Amniotic stem cell (primary cell): ENCODE data around the gene CBARP.

Experiments used
- DNase-seq: peaks from one replicate; lab custom pipeline; 2025; lab: John Stamatoyannopoulos, UW

The CBARP gene

DNA sequence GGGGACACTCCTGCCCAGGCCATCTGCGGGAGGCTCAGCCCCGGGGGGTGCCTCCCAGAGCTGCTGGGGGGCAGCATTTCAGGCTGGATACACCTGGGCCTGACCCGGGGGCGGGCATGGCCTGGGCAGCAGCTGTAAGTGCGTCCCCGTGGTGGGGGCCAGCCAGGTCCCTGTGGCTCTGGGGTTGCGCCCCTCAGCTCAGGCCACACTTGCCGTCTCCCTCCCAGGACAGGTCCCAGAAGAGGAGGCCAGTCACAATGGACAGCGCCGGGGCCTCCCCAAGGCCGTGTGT lies 11.6 kb downstream of the CBARP start:
- DNase-seq, result no peak

DNA sequence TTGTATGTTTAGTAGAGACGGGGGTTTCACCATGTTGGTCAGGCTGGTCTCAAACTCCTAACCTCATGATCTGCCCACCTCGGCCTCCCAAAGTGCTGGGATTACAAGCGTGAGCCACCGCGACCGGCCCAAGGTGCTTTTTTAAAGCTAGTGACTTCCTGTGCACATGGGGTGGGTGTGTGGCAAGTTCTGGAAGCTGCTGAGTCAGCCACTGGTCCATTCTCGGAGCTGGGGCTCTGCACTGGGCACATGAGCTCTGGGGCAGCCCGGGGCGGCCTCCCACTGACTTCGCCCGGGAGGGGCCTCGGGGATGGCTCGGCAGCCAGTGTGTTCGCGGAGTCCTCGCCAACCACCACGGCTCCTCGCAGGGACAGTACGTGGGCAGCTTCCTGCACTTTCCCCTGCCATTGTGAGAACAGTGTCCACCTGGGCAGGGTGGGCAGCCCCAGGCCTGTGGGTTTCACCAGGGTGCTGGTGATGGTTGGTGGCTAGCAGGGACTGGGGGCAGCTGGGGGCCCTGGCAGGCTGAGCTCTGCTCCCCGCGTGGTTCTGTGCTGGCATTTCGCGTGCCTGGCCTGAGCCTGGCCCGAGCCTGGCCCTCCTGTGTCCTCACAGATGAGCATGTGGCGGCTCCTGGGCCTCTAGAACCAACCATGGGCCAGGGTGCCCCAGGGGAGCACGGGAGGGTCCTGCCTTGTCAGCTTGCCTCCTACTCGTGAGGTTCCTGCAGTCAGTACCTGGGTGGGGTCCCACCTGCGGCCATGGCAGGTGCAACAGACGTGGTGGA lies 12.2 kb downstream of the CBARP start:
- DNase-seq, result no peak

DNA sequence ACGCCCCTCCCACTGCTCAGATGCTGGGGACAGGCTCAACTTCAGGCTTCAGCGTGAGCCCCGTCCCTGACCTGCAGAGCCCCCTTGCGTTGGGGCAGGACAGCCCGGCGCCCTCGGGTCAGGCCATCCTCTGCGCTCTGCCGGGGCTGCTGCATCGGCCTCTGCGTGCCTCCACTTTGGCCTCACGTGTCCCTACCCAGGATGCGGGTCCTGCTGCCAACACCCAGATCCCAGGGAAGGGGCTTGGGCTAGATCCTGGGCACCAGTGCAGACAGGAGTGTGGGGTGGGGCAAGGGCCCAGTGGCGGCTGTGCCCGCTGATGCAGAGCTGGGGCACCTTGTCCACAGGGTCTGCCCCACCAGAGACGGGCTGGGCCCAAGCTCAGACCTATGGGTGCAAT lies 13.0 kb downstream of the CBARP start:
- no peak for DNase-seq

DNA sequence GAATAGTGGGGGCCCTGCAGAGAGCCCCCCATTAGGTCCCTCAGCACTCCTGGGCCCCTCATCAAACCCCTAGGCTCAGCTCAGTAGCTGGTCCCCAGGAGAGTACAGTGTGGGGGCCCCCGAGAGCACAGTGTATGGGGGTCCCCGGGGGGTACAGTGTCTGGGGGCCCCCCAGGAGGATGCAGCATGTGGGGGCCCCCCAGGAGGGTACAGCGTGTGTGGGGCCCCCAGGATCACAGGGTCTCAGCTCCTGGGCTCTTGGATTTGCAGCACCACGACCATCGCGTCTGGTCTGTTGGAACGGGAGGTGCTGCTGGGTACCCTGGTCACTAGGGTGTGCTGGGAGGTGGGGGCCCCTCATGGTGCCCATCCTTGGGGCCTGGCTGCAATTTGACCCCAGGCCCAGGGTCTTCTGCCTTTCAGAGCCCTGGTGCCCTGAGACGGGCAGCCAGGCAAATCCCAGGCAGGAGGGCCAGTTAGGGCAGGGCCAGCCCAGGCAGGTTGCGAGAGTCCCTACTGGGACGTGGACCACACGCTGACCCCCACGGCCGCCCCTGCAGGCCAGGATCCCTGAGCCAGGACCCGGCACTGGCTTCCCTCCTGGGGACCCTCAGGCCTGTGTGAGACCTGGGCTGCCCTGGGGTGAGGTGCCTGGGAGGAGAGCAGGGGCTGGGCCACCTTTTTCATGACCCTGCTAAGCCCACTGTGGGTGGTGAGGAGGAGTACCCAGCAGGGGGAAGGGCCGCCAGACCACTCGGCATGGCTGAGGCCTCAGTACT lies 13.6 kb downstream of the CBARP start:
- no peak for DNase-seq

DNA sequence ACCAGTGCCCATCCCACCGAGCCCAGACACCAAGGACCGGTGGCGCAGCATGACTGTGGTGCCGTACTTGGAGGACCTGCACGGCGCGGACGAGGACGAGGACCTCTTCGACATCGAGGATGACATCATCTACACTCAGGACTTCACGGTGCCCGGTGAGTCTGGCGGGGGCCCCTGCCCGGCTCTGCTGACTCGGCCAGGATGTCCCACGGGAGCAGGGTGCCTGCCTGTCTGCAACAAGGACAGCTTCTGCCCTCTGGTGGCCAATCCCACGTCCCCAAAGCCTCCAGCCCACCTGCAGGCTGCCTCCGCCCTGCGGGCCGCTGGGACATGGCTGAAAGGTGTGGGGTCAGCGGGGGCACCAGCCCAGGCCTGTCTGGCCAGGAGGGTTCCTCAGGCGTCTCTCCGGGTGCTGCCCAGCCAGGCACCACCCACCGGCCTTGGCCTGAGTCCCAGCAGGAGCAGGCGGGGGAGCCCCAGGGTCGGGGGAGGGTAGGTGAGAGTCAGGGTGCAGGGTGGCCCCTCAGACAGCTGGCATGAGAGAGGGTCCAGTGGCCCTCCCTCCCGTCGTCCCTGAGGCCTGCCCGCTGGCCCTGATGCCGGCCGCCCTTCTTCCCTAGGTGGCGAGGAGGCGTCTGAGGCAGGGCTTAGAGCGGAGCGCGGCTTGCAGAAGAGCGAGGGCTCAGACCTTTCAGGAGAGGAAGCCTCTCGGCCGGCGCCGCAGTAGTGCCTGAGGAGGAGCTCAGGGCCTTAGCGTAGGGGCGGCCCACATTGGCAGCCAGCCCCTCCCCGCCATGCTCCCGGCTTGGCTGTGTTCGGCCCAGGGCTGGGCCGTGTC lies 14.6 kb downstream of the CBARP start:
- DNase-seq, result no peak

DNA sequence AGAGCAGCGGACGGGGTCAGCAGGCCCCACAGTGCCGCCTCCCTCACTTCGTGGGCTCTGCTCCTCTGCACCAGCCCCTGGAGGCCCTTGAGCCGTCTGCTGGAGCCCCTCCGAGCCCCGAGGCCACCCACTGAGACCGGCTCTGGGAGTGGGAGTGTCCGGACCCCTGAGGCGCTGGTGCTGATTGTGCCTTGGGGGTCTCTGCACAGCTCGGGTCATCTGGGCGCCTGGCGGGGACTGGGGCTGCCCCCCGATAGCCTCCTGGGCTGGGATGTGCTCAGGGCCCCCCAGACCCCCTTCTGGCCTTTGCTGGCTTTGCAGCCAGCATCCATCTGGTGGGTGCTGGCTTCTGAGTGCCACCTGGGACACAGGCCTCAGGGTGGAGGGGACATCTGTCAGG lies 15.4 kb downstream of the CBARP start:
- DNase-seq, result no peak

DNA sequence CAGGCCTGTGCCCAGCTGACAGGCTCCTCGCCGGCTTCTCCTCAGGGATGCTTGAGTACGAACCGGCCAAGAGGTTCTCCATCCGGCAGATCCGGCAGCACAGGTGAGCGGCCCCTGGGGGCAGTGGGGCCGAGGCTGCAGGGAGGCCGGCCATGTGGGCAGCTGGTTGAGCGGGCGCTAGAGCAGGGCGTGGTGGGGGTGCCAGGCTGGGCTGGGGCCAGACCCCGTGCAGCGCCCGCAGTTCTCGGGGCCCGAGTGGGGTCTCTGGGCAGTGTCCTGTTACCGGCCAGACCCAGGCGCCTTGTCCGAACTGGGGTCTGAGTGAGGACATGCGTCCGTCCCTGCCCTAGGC lies 15.9 kb downstream of the CBARP start:
- DNase-seq, result no peak

DNA sequence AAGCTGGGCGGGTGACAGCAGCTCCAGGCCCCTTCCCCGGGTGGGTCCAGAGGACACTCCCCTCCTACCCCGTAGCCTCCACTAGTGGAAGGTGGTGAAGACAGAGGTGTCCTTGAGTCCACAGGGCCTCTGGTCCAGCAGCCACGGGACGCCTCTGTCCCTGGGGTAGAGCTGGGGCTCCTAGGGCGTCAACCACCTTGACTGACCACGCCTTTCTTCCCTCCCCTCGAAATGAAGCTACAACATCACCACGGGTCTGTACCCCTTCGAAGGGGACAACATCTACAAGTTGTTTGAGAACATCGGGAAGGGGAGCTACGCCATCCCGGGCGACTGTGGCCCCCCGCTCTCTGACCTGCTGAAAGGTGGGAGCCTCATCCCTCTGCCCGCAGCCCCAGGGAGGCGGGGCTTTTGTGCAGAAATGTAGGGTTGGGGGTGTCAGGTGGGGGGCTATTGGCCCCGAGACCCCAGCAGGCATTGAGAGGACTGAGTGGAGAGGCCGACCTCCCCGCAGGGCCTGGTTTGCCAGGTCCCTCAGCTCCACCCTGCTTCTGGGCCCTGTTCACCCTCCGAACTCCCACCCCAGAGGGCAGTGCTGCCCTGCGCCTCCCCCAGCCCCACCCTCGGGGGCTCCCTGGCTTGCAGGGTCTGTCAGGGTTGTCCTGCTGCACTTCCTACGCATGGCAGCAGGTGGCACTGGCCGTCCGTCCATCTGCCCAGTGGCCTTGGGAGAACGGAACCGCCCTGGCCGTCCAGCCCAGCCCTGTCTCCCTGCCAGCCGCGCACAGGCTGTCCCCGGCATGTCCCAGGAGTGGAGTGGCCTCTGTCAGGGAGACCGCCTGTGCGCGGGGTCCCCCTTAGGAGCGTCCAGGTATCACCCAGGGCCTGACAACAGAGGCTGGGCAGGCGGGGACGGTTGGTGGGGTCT lies 16.6 kb downstream of the CBARP start:
- no peak for DNase-seq

DNA sequence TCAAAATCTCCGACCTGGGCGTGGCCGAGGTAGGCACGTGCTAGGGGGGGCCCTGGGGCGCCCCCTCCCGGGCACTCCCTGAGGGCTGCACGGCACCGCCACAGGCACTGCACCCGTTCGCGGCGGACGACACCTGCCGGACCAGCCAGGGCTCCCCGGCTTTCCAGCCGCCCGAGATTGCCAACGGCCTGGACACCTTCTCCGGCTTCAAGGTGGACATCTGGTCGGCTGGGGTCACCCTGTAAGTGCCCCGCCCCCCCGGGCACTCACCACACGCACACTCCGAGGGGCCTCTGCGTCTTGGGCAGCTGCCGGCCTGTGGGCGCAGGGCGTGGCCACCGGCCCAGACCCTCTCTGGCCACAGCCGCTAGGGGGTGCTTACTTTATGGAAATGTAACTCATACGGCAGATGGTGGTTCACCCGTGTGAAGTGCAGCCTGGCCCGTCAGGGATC lies 17.3 kb downstream of the CBARP start:
- DNase-seq, result no peak

DNA sequence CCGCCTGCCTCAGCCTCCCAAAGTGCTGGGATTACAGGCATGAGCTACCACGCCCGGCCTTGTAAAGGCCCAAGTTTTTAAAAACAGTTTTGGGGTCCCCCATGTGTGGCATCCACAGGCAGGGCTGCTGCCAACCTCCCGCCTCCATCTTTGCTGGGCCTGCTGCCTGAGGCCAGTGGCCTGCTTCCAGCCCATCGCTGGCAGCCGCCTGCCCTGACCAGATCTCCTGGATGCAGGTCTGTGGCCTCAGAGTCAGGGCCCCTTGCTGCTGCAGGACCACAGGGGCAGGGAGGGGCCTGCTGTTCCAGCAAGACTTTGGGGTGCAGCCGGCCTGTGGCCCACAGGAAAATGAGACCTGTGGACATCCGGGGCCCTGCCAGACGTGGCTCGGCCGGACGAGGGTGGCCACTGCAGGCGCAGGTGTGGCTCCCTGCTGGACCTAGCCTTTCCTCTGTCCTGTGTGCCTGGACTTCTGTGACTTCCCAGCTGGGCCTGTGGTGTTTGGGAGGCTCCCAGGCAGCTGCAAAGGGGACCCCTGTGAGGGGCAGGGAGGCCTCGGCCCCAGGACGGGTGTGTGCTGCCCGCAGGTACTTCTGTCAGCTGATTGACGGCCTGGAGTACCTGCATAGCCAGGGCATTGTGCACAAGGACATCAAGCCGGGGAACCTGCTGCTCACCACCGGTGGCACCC lies 17.9 kb downstream of the CBARP start:
- no peak for DNase-seq

DNA sequence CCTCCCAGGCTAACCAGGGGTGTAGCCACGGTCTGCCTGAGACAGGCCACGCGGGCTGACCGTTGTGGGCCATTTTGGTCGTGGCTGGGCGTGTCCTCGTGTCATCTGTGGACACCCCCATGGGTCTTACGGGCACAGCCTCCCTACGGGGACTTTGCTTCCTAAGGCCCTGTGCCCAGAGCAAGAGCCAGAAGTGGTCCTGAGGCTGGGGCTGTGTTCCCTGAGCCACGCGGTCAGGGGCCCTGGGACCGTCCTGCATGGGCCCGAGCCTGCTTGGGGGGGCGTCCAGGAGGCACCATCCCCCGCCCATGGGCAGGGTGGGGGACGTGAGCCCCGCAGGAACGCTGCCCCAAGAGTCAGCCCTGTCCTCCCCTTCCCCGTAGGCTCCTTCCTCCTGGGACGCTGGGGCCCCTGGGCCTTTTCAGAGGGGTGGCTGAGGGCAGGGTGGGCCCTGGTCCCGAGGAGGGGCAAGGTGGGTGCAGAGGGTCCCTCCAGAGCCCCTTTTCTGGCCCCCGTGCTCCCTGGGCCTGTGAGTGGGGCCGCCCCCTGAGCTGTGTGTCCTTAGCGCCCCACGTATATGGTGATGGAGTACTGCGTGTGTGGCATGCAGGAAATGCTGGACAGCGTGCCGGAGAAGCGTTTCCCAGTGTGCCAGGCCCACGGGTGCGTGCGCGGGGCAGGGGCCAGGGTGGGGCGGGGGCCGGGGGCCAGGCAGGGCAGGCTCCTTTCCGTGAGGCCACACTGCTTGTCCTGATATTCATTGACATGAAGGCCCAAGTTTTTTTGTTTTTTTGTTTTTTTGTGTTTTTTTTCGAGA lies 18.8 kb downstream of the CBARP start:
- no peak for DNase-seq

DNA sequence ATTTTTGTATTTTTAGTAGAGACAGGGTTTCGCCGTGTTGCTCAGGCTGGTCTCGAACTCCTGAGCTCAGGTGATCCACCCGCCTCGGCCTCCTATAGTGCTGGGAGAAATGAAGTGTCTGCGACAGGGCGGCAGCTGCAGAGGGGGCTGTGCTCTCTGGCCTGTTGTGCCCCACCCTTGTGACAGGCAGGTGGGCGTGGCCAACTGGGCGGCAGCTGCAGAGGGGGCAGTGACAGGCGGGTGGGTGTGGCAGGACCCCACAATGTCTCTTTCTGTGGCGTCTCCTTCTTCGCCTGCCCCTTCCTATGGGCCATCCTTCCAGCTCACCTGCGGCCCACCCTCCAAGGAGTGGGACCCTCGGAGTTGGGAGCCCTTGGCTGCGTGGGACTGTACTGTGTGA lies 20.4 kb downstream of the CBARP start:
- no peak for DNase-seq

DNA sequence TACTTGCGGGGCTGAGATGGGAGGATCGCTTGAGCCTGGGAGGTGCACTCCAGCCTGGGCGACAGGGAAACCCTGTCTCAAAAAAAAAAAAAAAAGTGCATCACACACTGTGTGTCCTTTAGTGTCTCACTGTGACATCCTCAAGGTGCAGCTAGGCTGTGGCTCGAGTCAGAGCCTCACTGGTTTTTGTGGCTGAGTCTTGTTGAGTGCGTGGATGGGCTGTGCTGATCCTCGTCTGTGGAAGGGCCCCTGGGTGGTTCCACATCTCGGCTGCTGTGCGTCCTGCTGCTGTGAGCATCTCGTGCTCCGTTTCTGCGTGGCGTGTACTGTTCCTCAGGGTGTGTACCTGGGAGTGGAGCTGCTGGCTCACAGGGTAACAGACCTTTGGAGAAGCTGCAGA lies 21.0 kb downstream of the CBARP start:
- no peak for DNase-seq

DNA sequence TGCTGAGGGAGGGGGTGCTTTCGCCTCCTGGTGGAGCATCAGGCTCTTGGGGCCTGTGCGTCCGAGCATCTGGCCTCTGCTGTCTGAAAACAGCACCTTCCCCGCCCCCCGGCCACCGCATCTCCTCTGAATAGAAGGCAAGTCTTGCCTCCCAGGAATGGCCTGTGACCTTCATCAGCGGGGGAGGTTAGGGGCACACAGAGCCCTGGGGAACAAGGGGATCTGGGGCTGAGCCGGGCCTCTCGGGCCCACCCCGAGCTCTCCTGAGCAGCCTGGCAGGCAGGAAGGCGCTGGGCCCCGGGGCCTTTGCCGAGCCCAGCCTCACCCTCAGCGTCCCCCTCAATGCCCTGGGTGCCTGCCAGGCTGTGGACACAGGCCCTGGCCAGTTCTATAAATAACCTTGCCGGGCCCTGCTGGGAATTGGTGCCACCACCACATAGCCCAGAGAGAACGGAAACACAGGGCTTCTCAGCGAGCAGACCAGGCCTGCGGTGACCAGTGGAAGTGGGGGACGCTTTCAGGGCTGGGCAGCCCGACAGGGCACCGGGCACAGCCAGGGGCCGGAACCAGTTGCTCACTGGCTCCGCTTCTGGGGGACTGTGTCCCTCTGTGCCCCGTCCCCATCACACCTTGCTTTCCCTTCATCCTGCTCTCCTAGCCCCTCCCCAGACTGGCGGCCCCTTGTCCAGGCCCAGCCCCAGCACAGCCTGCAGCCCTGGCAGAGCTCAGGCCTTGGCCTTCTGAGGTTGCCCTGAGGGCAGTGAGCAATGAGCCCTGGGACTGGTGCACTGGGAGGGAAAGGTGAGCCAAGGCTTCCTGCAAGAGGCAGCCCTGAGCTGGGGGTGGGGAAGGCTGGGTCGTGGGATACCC lies 22.7 kb downstream of the CBARP start:
- no peak for DNase-seq

DNA sequence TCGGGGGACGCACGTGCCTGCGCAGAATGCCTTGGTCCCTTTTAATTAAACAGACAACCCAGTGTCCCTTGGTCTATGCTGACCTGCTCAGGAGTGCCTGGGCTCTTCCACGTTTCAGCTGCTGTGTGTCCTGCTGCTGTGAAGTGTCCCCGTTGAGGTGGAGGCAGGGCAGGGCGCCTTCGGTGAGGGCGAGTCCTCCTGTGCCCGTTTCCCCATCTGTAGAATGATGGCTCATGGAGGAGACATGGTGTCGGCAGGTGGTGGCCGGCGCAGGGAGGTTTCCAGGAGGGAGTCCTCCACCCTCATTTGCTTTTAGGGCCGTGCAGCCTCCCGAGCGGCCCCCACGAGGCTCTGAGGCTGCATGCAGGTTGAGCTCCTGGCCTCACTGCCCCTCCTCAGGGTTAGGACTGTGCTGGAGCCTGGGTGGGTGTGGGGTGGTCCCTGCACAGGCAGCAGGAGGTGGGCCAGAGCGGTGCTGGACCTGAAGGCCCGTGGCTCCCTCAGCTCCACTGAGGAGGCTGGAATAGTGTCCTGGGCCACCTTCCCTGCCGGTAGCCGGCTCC lies 23.4 kb downstream of the CBARP start:
- DNase-seq, result no peak

DNA sequence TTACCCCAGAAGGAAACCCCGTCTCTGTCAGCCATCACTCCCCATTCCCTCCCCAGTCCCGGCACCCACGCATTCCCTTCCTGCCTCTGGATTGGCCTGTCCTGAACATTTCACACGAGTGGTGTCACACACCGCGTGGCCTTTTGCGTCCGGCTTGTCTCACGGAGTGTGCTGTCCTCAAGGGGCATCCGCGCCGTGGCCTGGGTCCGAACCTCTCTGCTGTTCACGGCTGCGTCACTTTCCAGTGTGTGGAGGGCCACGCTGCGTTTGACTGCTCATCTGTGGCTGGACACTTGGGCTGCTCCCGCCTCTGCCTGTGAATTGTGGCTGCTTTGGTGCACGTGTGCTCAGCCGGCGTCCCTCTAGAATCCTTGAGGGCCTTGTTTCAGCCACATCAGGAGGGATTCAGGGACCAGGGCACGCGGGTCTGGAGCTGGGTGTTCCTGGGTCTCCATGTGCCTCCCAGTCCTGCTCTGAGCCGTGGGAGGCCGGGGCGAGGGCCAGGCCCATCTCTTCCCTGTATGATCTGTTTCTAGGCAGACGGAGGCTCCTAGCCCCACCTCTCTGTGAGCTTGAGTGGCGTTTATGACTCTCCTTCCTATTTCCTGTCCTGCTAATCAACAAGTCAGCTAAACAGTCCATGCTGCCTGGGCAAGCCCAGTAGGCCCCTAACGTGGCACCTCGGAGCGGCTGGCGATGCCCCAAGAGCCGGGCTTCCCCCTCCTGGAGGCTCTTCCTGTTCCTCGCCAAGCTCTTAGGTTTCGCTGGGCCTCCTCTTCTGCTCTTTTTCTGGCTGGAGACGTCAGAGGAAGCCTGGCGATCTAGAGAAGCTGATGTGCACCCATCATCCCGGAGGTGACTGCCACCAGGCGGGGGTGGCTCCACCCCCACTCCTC lies 24.2 kb downstream of the CBARP start:
- no peak for DNase-seq

DNA sequence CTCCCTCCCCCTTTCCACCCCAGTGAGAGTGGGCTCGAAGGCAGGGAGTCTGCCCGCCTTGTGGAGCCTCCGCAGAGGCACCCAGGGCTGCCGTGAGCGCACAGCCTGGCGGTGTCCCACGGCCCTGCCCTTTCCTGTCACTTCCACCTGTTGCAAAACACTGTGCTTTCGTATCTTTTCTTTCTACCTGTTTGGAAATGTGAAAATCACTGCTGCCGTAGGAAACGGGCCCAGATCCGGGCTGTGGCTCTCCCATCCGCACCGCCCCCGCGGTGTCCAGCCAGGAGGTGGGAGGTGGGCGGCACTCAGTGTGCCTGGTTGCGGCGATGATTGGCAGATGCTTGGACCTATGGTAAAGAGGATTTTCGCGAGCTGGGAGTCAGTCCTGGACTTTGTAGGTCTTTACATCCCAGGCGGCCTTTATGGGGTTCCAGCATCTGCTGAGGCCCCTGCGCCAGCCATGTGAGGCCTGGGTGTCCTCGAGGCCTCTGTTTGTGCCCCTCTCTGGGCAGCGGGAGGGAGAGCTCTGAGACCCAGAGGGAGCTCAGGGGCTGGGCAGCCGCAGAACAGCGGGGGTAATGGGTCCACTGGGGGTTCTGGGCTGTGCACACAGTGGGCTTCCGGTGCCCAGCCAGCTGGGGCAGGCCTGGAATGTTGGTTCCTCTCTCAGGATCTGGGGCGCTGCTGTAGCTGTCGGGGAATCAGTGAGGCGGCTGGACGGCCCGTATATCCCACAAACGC lies 26.1 kb downstream of the CBARP start:
- DNase-seq, result no peak
